PC-9 (cell line): ENCODE data around the gene NRXN2. TPM values are rescaled to one million over a fixed set of nuclear protein-coding genes. Genes with fewer than 3 reads are reported as not detected.

ENCODE experiments used
- BruUV-seq: library from RNA; stranded (reverse); fragments of 400-500 nt; replicated peaks from 2 replicates; lab custom pipeline; 2021; lab: Mats Ljungman, UMichigan
- CTCF ChIA-PET: fragments of 300-600 bp; sonication (Branson Sonifier 250); formaldehyde crosslinking; loops from one replicate; lab custom pipeline; 2022; ENCODE audit warnings: antibody characterized with exemption; lab: Charles Lee
- POLR2A ChIA-PET: fragments of 300-600 bp; sonication (Branson Sonifier 250); formaldehyde crosslinking; loops from one replicate; lab custom pipeline; 2022; ENCODE audit warnings: antibody characterized with exemption; ENCODE audit not compliant: unreplicated experiment; lab: Charles Lee
- DNase-seq, 2 experiments: peaks; one replicate each; pipeline versions ENCODE4 v3.0.0 to v3.0.0-alpha.2; 2015 to 2022; ENCODE audit warnings: mixed read lengths in 1 of 2
- H2AFZ ChIP-seq: fragments of 200-600 bp; sonication (generic); 2 replicates; pipeline ENCODE4 v1.8.1; 2017; ENCODE audit warnings: antibody characterized with exemption
- H3F3A ChIP-seq: fragments of 200-600 bp; sonication (generic); 2 replicates; pipeline ENCODE4 v1.8.1; 2017; ENCODE audit warnings: antibody characterized with exemption, mild to moderate bottlenecking, low read depth; ENCODE audit not compliant: insufficient read depth
- H3K27ac ChIP-seq: fragments of 200-600 bp; sonication (generic); 2 replicates; pipeline ENCODE4 v1.6.1; 2016; ENCODE audit warnings: mixed run types
- H3K27me3 ChIP-seq: fragments of 200-600 bp; sonication (generic); 2 replicates; pipeline ENCODE4 v1.6.1; 2016; ENCODE audit warnings: low read depth, mixed run types; ENCODE audit not compliant: insufficient read depth
- H3K36me3 ChIP-seq: fragments of 200-600 bp; sonication (generic); 2 replicates; pipeline ENCODE4 v1.6.1; 2016; ENCODE audit warnings: low read depth, mixed run types
- H3K4me1 ChIP-seq: fragments of 200-600 bp; sonication (generic); replicated peaks from 2 replicates; pipeline ENCODE4 v1.6.1; 2016; ENCODE audit warnings: mixed run types; ENCODE audit not compliant: insufficient read depth
- H3K4me2 ChIP-seq: fragments of 200-600 bp; sonication (generic); 2 replicates; pipeline ENCODE4 v1.6.1; 2017; ENCODE audit warnings: mixed run types
- H3K4me3 ChIP-seq: fragments of 200-600 bp; sonication (generic); 2 replicates; pipeline ENCODE4 v1.6.1; 2016; ENCODE audit warnings: mixed run types
- H3K79me2 ChIP-seq: fragments of 200-600 bp; sonication (generic); 2 replicates; pipeline ENCODE4 v1.6.1; 2017; ENCODE audit warnings: low read depth, mixed run types
- H3K9me2 ChIP-seq: fragments of 200-600 bp; sonication (generic); 2 replicates; pipeline ENCODE4 v1.8.1; 2017; ENCODE audit warnings: mild to moderate bottlenecking; ENCODE audit not compliant: insufficient read depth
- H3K9me3 ChIP-seq: fragments of 200-600 bp; sonication (generic); 2 replicates; pipeline ENCODE4 v1.8.1; 2016; ENCODE audit warnings: low read depth; ENCODE audit not compliant: insufficient read depth
- H4K20me1 ChIP-seq: fragments of 200-600 bp; sonication (generic); 2 replicates; pipeline ENCODE4 v1.8.1; 2017; ENCODE audit not compliant: insufficient read depth
- CTCF ChIP-seq: fragments of 200-600 bp; sonication (generic); conservative IDR thresholded peaks from 2 replicates; pipeline ENCODE4 v1.6.1; 2017; ENCODE audit warnings: mixed run types, antibody characterized with exemption, mild to moderate bottlenecking, moderate library complexity
- EZH2 ChIP-seq: fragments of 200-600 bp; sonication (generic); IDR thresholded peaks from 2 replicates; pipeline ENCODE4 v1.8.0; 2017; ENCODE audit warnings: antibody characterized with exemption, low read depth
- intact Hi-C: fragments of 100-400 bp; cut with micrococcal nuclease; formaldehyde crosslinking; loops from one replicate; pipeline ENCODE4 v1.10.0; 2022; ENCODE audit not compliant: unreplicated experiment
- total RNA-seq: library from RNA; stranded (reverse); gene quantifications from 2 replicates; pipeline ENCODE4 v1.2.3, GENCODE V29; 2021

The NRXN2 gene
- total RNA-seq, 1 experiment from 2014 or later, result not detected

DNA sequence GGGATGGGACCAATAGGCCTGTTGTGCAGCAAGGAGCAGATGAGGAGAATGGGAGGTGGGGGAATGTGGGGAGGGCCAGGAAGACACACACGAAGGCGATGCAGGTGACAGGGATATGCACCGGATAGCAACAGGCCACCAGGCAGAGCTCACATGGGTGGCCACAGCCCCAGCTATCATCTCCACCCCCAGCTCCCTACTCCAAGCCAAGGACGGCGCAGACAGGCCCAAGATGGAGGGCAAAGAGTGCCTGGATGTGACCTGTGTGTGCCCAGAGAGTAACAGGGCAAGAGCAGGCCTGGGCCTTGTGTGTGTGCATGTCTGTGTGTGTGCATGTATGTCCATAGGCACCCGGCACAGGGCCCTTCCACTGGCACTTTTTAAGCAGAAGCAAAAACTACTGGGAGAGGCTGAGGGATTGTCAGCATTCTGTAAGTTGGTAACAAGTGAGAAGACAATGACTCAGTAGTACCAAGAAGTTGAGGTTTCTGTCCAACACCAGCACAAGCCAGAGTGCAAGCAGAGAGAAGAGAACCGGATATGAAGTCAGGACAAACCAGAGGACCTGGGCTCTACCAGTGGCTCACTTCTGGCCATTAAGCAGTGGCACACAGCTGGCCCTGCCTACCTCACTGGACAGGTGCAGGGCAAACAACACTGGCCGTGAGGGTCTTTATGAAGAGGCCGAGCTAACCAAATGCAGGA lies 36.4 kb downstream of the NRXN2 start:
- intact Hi-C loops, result loop anchor here (5.0 kb wide), 1 partner anchor 156 kb away; the partner anchor contains the start of gene CDC42BPG
- TF ChIP-seq CTCF, result no peak
- TF ChIP-seq EZH2, result no peak
- Histone ChIP-seq H3K9me2 (no peaks in the 10 kb centered on the region), H4K20me1 (no peaks in the 10 kb centered on the region), H3K36me3 (no peaks in the 10 kb centered on the region), H3K9me3 (no peaks in the 10 kb centered on the region), H3F3A (no peaks in the 10 kb centered on the region), H3K4me3 (no peak overlapping the region), H3K27ac (no peak overlapping the region), H3K4me1 (no peaks in the 10 kb centered on the region), H2AFZ (no peak overlapping the region), H3K27me3 (peaks cover 52% of the 10 kb centered on the region), H3K4me2 (no peak overlapping the region), H3K79me2 (no peaks in the 10 kb centered on the region)
- no peak for DNase-seq
- POLR2A ChIA-PET, result no interaction called here
- BruUV-seq, result no TSS peak
- CTCF ChIA-PET, result interaction anchor here (0.6 kb wide), 1 partner anchor 736 kb away, joined by 7 read pairs; the partner anchor contains the start of gene NEAT1

GRCh38 chr11:64685536-64685935 lies 37.5 kb downstream of the NRXN2 start:
- no peaks in the 10 kb centered on the region for H3K9me3 ChIP-seq
- ChIA-PET POLR2A (no interaction called here), CTCF (interaction anchor here (0.5 kb wide), 1 partner anchor 24 kb away, joined by 3 read pairs; no protein-coding TSS in a partner anchor)
- TF ChIP-seq CTCF (no peak), EZH2 (no peak)
- no peak overlapping the region for H3K27ac ChIP-seq
- intact Hi-C loops, result loop anchor here (5.0 kb wide), 1 partner anchor 157 kb away; the partner anchor contains the start of gene CDC42BPG
- H2AFZ ChIP-seq, result no peak overlapping the region
- peaks cover 48% of the 10 kb centered on the region for H3K27me3 ChIP-seq
- H3K36me3 ChIP-seq, result no peaks in the 10 kb centered on the region
- H3K4me1 ChIP-seq, result no peaks in the 10 kb centered on the region
- H3K79me2 ChIP-seq, result no peaks in the 10 kb centered on the region
- H3K9me2 ChIP-seq, result no peaks in the 10 kb centered on the region
- H3F3A ChIP-seq, result no peaks in the 10 kb centered on the region
- no peak overlapping the region for H3K4me2 ChIP-seq
- BruUV-seq, result no TSS peak
- H3K4me3 ChIP-seq, result no peak overlapping the region
- no peaks in the 10 kb centered on the region for H4K20me1 ChIP-seq
- DNase-seq, result no peak

- BruUV-seq, result no TSS peak
- CTCF ChIA-PET, result interaction anchor here (0.6 kb wide), 1 partner anchor 380 kb away, joined by 19 read pairs; no protein-coding TSS in a partner anchor
- Histone ChIP-seq H3K4me3 (no peak overlapping the region), H4K20me1 (no peaks in the 10 kb centered on the region), H2AFZ (no peak overlapping the region), H3K9me2 (no peaks in the 10 kb centered on the region), H3K27ac (no peak overlapping the region), H3K4me1 (no peaks in the 10 kb centered on the region), H3K9me3 (no peaks in the 10 kb centered on the region), H3K36me3 (no peaks in the 10 kb centered on the region), H3K79me2 (no peaks in the 10 kb centered on the region), H3F3A (no peaks in the 10 kb centered on the region), H3K27me3 (peaks cover 51% of the 10 kb centered on the region), H3K4me2 (no peak overlapping the region)
- intact Hi-C loops, result no loop called here
- no peak for TF ChIP-seq CTCF
- TF ChIP-seq EZH2, result no peak
- DNase-seq, result peak in 1 of 2 experiments; percentile 9
- POLR2A ChIA-PET, result no interaction called here
These were observed 38.6 kb downstream of the NRXN2 start for GRCh38 chr11:64684357-64684756.
